SU-DHL-6 (cell line): ENCODE results near the gene CCT4.

ENCODE experiments used
- EZH2phosphoT487 ChIP-seq: fragments of 200-600 bp; sonication (generic), shearing (Covaris generic); conservative IDR thresholded peaks from 2 replicates; pipeline ENCODE4 v1.6.1; 2018; ENCODE audit warnings: mild to moderate bottlenecking, antibody characterized with exemption, low read length, moderate library complexity, mixed read lengths
- TF ChIP-seq, protein P1 (sequence below): fragments of 200-600 bp; sonication (generic); IDR thresholded peaks from one replicate; pipeline ENCODE4 v1.5.1; 2017; ENCODE audit warnings: antibody characterized with exemption, mild to moderate bottlenecking, low read length, moderate library complexity; ENCODE audit not compliant: insufficient read depth, poor library complexity, severe bottlenecking

DNA sequence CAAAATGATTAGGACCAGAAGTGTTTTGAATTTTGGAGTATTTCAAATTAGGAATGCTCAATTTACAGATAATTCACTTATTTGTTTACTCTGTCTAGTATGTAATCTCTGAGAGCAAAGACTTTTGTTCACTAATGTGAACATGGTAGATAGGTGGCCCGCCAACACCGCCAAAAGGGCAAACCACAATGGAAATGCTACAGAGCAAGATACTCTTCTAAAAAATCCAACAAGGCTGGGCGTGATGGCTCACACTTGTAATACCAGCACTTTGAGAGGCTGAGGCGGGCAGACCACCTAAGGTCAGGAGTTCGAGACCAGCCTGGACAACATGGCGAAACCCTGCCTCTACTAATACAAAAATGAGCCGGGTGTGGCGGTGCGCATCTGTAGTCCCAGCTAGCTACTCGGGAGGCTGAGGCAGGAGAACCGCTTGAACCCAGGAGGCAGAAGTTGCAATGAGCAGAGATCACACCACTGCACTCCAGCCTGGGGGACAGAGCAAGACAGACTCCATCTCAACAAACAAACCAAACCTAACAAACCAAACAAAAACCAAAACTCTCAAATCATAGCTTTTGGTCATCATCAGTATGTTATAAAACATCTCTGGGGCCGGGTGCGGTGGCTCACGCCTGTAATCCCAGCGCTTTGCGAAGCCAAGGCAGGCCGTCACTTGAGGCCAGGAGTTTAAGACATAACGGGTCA lies 2.4 kb downstream of the CCT4 start:
- TF ChIP-seq, protein P1, sequence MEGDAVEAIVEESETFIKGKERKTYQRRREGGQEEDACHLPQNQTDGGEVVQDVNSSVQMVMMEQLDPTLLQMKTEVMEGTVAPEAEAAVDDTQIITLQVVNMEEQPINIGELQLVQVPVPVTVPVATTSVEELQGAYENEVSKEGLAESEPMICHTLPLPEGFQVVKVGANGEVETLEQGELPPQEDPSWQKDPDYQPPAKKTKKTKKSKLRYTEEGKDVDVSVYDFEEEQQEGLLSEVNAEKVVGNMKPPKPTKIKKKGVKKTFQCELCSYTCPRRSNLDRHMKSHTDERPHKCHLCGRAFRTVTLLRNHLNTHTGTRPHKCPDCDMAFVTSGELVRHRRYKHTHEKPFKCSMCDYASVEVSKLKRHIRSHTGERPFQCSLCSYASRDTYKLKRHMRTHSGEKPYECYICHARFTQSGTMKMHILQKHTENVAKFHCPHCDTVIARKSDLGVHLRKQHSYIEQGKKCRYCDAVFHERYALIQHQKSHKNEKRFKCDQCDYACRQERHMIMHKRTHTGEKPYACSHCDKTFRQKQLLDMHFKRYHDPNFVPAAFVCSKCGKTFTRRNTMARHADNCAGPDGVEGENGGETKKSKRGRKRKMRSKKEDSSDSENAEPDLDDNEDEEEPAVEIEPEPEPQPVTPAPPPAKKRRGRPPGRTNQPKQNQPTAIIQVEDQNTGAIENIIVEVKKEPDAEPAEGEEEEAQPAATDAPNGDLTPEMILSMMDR: no peak
- TF ChIP-seq EZH2phosphoT487: no peak
